GM13976 (cell line): ENCODE measurements around the gene ATP5MK.
A peak's percentile ranks its signal among the peaks of the same experiment; 100 is the strongest.
"Not testable (repeated sequence)": the region's sequence is repeated elsewhere in the genome, so short reads cannot be mapped to it uniquely, and the experiment has no call there.

ENCODE experiments used
- DNase-seq: peaks from one replicate; pipeline ENCODE4 v3.0.0; 2012; ENCODE audit warnings: low spot score
- in situ Hi-C: fragments of 300-500 bp; cut with MboI; formaldehyde crosslinking; loops from one replicate; pipeline ENCODE4 v1.12.0; 2022; ENCODE audit warnings: low sequenced_read_pairs, mixed read lengths, inconsistent platforms; ENCODE audit not compliant: unreplicated experiment
- TF ChIP-seq, protein P1 (sequence below): IDR thresholded peaks from 2 replicates; pipeline ENCODE4 v1.5.1; 2012; ENCODE audit warnings: borderline replicate concordance, mild to moderate bottlenecking; ENCODE audit not compliant: insufficient read depth; ENCODE audit errors: extremely low read depth, missing control alignments, control extremely low read depth

Gene ATP5MK

DNA sequence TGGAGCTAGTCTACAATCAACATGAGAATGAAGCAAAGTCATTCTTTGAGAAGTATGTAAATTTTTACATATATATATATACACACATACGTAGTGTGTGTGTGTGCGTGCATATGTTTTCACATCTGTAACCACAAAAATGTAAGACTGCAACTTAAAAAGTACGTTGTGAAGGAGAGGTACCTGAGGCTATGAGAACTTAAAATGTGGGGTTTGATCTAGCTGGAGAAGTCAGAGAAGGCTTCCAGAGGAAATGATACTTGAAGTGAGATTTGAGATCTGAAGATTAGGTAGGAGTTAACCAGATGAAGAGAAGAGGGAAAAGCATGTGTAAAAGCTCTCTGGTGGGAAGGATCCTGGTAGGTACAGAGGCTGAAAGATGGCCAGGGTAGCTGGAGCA is 22.7 kb downstream of the ATP5MK start:
- in situ Hi-C loops: no loop called here
- TF ChIP-seq, protein P1, sequence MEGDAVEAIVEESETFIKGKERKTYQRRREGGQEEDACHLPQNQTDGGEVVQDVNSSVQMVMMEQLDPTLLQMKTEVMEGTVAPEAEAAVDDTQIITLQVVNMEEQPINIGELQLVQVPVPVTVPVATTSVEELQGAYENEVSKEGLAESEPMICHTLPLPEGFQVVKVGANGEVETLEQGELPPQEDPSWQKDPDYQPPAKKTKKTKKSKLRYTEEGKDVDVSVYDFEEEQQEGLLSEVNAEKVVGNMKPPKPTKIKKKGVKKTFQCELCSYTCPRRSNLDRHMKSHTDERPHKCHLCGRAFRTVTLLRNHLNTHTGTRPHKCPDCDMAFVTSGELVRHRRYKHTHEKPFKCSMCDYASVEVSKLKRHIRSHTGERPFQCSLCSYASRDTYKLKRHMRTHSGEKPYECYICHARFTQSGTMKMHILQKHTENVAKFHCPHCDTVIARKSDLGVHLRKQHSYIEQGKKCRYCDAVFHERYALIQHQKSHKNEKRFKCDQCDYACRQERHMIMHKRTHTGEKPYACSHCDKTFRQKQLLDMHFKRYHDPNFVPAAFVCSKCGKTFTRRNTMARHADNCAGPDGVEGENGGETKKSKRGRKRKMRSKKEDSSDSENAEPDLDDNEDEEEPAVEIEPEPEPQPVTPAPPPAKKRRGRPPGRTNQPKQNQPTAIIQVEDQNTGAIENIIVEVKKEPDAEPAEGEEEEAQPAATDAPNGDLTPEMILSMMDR: no peak

DNA sequence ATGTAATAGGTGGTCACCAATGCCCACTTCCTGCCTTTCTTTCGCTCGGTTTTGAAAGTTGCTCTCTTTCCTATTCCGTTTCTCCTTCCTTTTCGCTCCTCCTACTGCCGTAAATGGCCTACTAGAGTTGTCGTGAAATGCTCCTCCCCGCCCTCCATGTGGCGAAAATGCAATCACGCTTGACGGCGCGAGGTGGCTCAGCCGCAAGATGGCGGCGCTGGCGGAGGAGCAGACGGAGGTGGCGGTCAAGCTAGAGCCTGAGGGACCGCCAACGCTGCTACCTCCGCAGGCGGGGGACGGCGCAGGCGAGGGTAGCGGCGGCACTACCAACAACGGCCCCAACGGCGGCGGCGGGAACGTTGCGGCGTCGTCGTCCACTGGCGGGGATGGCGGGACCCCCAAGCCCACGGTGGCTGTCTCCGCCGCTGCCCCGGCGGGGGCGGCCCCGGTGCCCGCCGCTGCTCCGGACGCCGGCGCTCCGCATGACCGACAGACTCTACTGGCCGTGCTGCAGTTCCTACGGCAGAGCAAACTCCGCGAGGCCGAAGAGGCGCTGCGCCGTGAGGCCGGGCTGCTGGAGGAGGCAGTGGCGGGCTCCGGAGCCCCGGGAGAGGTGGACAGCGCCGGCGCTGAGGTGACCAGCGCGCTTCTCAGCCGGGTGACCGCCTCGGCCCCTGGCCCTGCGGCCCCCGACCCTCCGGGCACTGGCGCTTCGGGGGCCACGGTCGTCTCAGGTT is 28.3 kb downstream of the ATP5MK start, which contains the start of gene TAF5:
TSS of gene TAF5 (plus strand) at position 195 of the 737 bp plus-strand sequence. CDS start at position 209, 14 bp downstream.
- TF ChIP-seq, protein P1: no peak
- in situ Hi-C loops: no loop called here
- peak; percentile 91 for DNase-seq

More for the DNA sequence above, 22.7 kb downstream of the ATP5MK start:
- DNase-seq: peak; percentile 53

DNA sequence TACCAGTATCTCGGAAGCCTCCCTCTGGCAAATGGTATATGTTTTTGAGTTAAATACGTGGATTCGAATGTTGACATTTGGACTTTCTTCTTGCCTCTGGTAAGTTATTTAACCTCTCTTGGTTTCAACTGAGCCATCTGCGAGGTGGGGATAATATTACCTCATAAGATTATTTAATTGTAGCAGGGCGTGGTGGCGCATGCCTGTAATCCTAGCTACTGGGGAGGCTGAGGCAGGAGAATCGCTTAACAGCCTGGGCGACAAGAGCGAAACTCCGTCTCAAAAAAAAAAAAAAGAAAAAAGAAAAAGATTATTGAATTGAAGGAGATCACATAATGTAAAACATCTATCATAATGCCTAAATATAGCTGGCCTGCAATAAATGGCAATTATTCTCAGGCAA is 28.9 kb downstream of the ATP5MK start:
- TF ChIP-seq, protein P1: no peak
- in situ Hi-C loops: no loop called here
- no peak for DNase-seq

DNA sequence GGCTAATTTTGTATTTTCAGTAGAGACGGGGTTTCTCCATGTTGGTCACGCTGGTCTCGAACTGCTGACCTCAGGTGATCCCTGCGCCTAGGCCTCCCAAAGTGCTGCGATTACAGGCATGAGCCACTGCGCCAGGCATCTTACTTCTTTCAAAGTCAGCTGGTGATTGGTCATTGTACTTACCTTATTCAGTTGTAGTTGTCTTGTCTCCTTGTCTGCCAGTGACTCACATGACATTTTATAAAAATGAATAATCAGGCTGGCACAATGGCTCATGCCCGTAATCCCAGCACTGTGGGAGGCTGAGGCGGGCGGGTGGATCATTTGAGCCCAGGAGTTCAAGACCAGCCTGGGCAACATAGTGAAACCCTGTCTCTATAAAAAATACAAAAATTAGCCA is 35.5 kb downstream of the ATP5MK start:
- DNase-seq, in situ Hi-C loops: not testable (repeated sequence)

DNA sequence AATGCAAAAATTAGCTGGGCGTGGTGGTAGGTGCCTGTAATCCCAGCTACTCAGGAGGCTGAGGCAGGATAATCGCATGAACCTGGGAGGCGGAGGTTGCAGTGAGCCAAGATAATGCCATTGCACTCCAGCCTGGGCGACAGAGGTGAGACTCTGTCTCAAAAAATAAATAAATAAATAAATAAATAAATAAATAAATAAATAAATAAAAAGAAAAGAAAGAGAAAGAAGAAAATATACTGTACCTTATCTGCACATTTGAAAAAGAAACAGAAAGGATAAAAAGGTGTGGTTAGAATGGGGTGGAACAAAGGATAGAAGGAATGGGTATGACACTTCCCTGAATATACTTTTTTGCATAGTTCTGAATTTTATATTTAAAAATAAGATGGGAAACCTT is 36.8 kb downstream of the ATP5MK start:
- in situ Hi-C loops, DNase-seq: not testable (repeated sequence)

DNA sequence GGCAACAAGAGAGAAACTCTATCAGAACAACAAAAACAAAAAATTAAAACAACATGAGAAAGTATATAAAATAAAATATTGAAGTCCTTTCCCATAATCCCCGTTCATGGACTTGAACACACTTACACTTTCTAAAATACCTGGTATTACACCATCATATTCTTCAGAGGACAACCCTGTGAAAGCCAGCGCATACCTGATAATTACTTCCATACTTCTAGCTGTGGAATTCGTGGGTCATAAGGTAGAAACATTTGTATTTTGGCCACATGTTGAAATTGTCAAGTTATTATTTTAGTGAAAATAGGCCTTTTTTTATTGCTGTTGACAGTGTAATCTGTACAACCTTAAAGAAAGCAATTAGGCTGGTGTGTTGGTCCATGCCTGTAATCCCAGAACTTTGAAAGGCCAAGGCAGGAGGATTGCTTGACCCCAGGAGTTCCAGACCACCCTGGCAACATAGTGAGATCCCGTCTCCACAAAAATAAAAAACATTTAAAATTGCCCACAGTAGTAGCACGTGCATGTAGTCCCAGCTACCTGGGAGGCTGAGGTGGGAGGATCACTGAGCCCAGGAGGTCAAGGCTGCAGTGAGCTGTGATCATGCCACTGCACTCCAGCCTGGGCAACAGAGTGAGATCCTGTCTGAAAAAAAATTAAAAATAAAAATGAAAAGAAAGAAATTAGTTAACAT is 40.2 kb downstream of the ATP5MK start:
- in situ Hi-C loops: no loop called here
- TF ChIP-seq, protein P1: no peak
- DNase-seq: no peak

DNA sequence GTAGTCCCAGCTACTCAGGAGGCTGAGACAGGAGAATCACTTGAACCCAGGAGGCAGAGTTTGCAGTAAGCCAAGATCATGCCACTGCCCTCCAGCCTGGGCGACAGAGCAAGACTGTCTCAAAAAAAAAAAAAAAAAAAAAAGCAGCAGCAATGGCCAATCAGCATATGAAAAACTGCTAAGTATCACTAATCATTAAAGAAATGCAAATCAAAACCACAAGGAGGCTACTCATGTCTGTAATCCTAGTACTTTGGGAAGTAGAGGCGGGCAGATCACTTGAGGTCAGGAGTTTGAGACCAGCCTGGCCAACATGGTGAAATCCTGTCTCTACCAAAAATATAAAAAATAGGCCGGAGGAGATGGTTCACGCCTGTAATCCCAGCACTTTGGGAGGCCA is 41.7 kb downstream of the ATP5MK start:
- in situ Hi-C loops, DNase-seq: not testable (repeated sequence)

DNA sequence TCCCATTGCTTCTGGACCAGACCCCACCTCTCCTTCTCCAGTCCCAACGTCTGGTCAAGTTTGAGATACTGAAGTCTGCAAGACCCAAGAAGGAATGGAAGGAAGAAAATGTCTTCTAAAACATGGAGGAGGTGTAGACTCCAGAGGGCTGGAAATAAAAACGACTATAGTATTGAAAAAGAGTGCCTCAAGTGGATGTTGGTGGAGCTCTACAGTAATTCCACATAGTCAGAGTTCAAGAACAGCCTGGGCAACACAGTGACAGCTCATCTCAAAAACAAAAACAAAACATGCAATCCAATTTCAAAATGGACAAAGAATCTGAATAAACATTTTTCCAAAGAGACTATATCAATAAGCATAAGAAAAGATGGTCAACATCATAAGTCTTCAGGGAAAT is 43.0 kb downstream of the ATP5MK start:
- no peak for DNase-seq
- in situ Hi-C loops: no loop called here
- TF ChIP-seq, protein P1: no peak
